Measurements from ENCODE around the gene ASCC3.

The ASCC3 gene

GRCh38 chr6:100574836-100575235, 306.3 kb downstream of the ASCC3 start:
- no peak overlapping the region for H3K9ac ChIP-seq (ENCODE audit: low read depth, low read length)
- no peak overlapping the region for H3K4me3 ChIP-seq (ENCODE audit: low read depth, low read length)
- H3K36me3 ChIP-seq (ENCODE audit: control insufficient read depth, insufficient read depth, low read length) = peaks cover 3% of the 10 kb centered on the region; the same call in 1 of the 2 replicates
- H3K9me3 ChIP-seq (ENCODE audit: control insufficient read depth, insufficient read depth, low read length) = no peaks in the 10 kb centered on the region
- no peaks in the 10 kb centered on the region for H3K4me1 ChIP-seq (ENCODE audit: control insufficient read depth, insufficient read depth, low read length)
- H3K27ac ChIP-seq (ENCODE audit: low read depth, low read length) = no peak overlapping the region
- H3K27me3 ChIP-seq (ENCODE audit: control insufficient read depth, insufficient read depth, low read length) = no peaks in the 10 kb centered on the region

- Histone ChIP-seq H3K36me3 (ENCODE audit: control insufficient read depth, insufficient read depth, low read length) (peaks cover 3% of the 10 kb centered on the region; the same call in 1 of the 2 replicates), H3K4me3 (ENCODE audit: low read depth, low read length) (no peak overlapping the region), H3K27me3 (ENCODE audit: control insufficient read depth, insufficient read depth, low read length) (no peaks in the 10 kb centered on the region)
These were observed 308.0 kb downstream of the ASCC3 start for GRCh38 chr6:100573166-100573565.

GRCh38 chr6:100568255-100568654, 312.9 kb downstream of the ASCC3 start:
- no peak overlapping the region for H3K4me3 ChIP-seq (ENCODE audit: low read depth, low read length)
- H3K36me3 ChIP-seq (ENCODE audit: control insufficient read depth, insufficient read depth, low read length) = peaks cover 3% of the 10 kb centered on the region; the same call in 1 of the 2 replicates
- H3K9ac ChIP-seq (ENCODE audit: low read depth, low read length) = no peak overlapping the region

More at GRCh38 chr6:100573166-100573565, 308.0 kb downstream of the ASCC3 start:
- Histone ChIP-seq H3K9me3 (ENCODE audit: control insufficient read depth, insufficient read depth, low read length) (no peaks in the 10 kb centered on the region), H3K9ac (ENCODE audit: low read depth, low read length) (no peak overlapping the region), H3K27ac (ENCODE audit: low read depth, low read length) (no peak overlapping the region), H3K4me1 (ENCODE audit: control insufficient read depth, insufficient read depth, low read length) (no peaks in the 10 kb centered on the region)

GRCh38 chr6:100566563-100566962, 314.6 kb downstream of the ASCC3 start:
- no peak overlapping the region for H3K27ac ChIP-seq (ENCODE audit: low read depth, low read length)
- H3K9ac ChIP-seq (ENCODE audit: low read depth, low read length) = no peak overlapping the region
- H3K4me3 ChIP-seq (ENCODE audit: low read depth, low read length) = no peak overlapping the region
- 0 out of 2 replicates have a peak, but pooled peaks cover 3% of the 10 kb centered on the region for H3K36me3 ChIP-seq (ENCODE audit: control insufficient read depth, insufficient read depth, low read length)
- H3K27me3 ChIP-seq (ENCODE audit: control insufficient read depth, insufficient read depth, low read length) = no peaks in the 10 kb centered on the region
- H3K9me3 ChIP-seq (ENCODE audit: control insufficient read depth, insufficient read depth, low read length) = no peaks in the 10 kb centered on the region
- H3K4me1 ChIP-seq (ENCODE audit: control insufficient read depth, insufficient read depth, low read length) = no peaks in the 10 kb centered on the region

More at GRCh38 chr6:100568255-100568654, 312.9 kb downstream of the ASCC3 start:
- no peaks in the 10 kb centered on the region for H3K27me3 ChIP-seq (ENCODE audit: control insufficient read depth, insufficient read depth, low read length)
- no peak overlapping the region for H3K27ac ChIP-seq (ENCODE audit: low read depth, low read length)
- no peaks in the 10 kb centered on the region for H3K9me3 ChIP-seq (ENCODE audit: control insufficient read depth, insufficient read depth, low read length)
- no peaks in the 10 kb centered on the region for H3K4me1 ChIP-seq (ENCODE audit: control insufficient read depth, insufficient read depth, low read length)

- Histone ChIP-seq H3K4me1 (ENCODE audit: control insufficient read depth, insufficient read depth, low read length) (no peaks in the 10 kb centered on the region), H3K9ac (ENCODE audit: low read depth, low read length) (no peak overlapping the region), H3K4me3 (ENCODE audit: low read depth, low read length) (no peak overlapping the region), H3K27me3 (ENCODE audit: control insufficient read depth, insufficient read depth, low read length) (no peaks in the 10 kb centered on the region), H3K27ac (ENCODE audit: low read depth, low read length) (no peak overlapping the region), H3K36me3 (ENCODE audit: control insufficient read depth, insufficient read depth, low read length) (no peaks in the 10 kb centered on the region), H3K9me3 (ENCODE audit: control insufficient read depth, insufficient read depth, low read length) (no peaks in the 10 kb centered on the region)
These were observed 315.6 kb downstream of the ASCC3 start for GRCh38 chr6:100565439-100566104.

- Histone ChIP-seq H3K4me1 (ENCODE audit: control insufficient read depth, insufficient read depth, low read length) (no peaks in the 10 kb centered on the region), H3K4me3 (ENCODE audit: low read depth, low read length) (no peak overlapping the region), H3K27me3 (ENCODE audit: control insufficient read depth, insufficient read depth, low read length) (no peaks in the 10 kb centered on the region), H3K9ac (ENCODE audit: low read depth, low read length) (no peak overlapping the region), H3K36me3 (ENCODE audit: control insufficient read depth, insufficient read depth, low read length) (no peaks in the 10 kb centered on the region), H3K27ac (ENCODE audit: low read depth, low read length) (no peak overlapping the region), H3K9me3 (ENCODE audit: control insufficient read depth, insufficient read depth, low read length) (no peaks in the 10 kb centered on the region)
These were observed 321.3 kb downstream of the ASCC3 start for GRCh38 chr6:100559859-100560258.

- no peak overlapping the region for H3K27ac ChIP-seq (ENCODE audit: low read depth, low read length)
- H3K36me3 ChIP-seq (ENCODE audit: control insufficient read depth, insufficient read depth, low read length) = no peaks in the 10 kb centered on the region
- H3K4me3 ChIP-seq (ENCODE audit: low read depth, low read length) = no peak overlapping the region
- H3K4me1 ChIP-seq (ENCODE audit: control insufficient read depth, insufficient read depth, low read length) = peaks cover 4% of the 10 kb centered on the region; the same call in 1 of the 2 replicates
- H3K27me3 ChIP-seq (ENCODE audit: control insufficient read depth, insufficient read depth, low read length) = no peaks in the 10 kb centered on the region
- H3K9me3 ChIP-seq (ENCODE audit: control insufficient read depth, insufficient read depth, low read length) = no peaks in the 10 kb centered on the region
- H3K9ac ChIP-seq (ENCODE audit: low read depth, low read length) = no peak overlapping the region
These were observed 326.9 kb downstream of the ASCC3 start for GRCh38 chr6:100554228-100554627.

GRCh38 chr6:100553243-100553642, 327.9 kb downstream of the ASCC3 start:
- Histone ChIP-seq H3K4me1 (ENCODE audit: control insufficient read depth, insufficient read depth, low read length) (peaks cover 4% of the 10 kb centered on the region; the same call in 1 of the 2 replicates), H3K27ac (ENCODE audit: low read depth, low read length) (no peak overlapping the region), H3K9me3 (ENCODE audit: control insufficient read depth, insufficient read depth, low read length) (no peaks in the 10 kb centered on the region), H3K4me3 (ENCODE audit: low read depth, low read length) (no peak overlapping the region), H3K9ac (ENCODE audit: low read depth, low read length) (no peak overlapping the region), H3K36me3 (ENCODE audit: control insufficient read depth, insufficient read depth, low read length) (no peaks in the 10 kb centered on the region), H3K27me3 (ENCODE audit: control insufficient read depth, insufficient read depth, low read length) (no peaks in the 10 kb centered on the region)

GRCh38 chr6:100549406-100550167, 331.5 kb downstream of the ASCC3 start:
- Histone ChIP-seq H3K9me3 (ENCODE audit: control insufficient read depth, insufficient read depth, low read length) (no peaks in the 10 kb centered on the region), H3K4me3 (ENCODE audit: low read depth, low read length) (no peak overlapping the region), H3K9ac (ENCODE audit: low read depth, low read length) (no peak overlapping the region), H3K27me3 (ENCODE audit: control insufficient read depth, insufficient read depth, low read length) (no peaks in the 10 kb centered on the region), H3K4me1 (ENCODE audit: control insufficient read depth, insufficient read depth, low read length) (peaks cover 4% of the 10 kb centered on the region; the same call in 1 of the 2 replicates), H3K27ac (ENCODE audit: low read depth, low read length) (no peak overlapping the region), H3K36me3 (ENCODE audit: control insufficient read depth, insufficient read depth, low read length) (no peaks in the 10 kb centered on the region)

GRCh38 chr6:100538086-100538485, 343.0 kb downstream of the ASCC3 start:
- H3K27ac ChIP-seq (ENCODE audit: low read depth, low read length) = no peak overlapping the region
- no peaks in the 10 kb centered on the region for H3K4me1 ChIP-seq (ENCODE audit: control insufficient read depth, insufficient read depth, low read length)
- no peaks in the 10 kb centered on the region for H3K9me3 ChIP-seq (ENCODE audit: control insufficient read depth, insufficient read depth, low read length)
- no peaks in the 10 kb centered on the region for H3K27me3 ChIP-seq (ENCODE audit: control insufficient read depth, insufficient read depth, low read length)
- H3K36me3 ChIP-seq (ENCODE audit: control insufficient read depth, insufficient read depth, low read length) = peaks cover 15% of the 10 kb centered on the region
- H3K9ac ChIP-seq (ENCODE audit: low read depth, low read length) = no peak overlapping the region
- H3K4me3 ChIP-seq (ENCODE audit: low read depth, low read length) = no peak overlapping the region

- H3K4me1 ChIP-seq (ENCODE audit: control insufficient read depth, insufficient read depth, low read length) = no peaks in the 10 kb centered on the region
- no peak overlapping the region for H3K27ac ChIP-seq (ENCODE audit: low read depth, low read length)
- H3K9me3 ChIP-seq (ENCODE audit: control insufficient read depth, insufficient read depth, low read length) = no peaks in the 10 kb centered on the region
- no peak overlapping the region for H3K4me3 ChIP-seq (ENCODE audit: low read depth, low read length)
- no peaks in the 10 kb centered on the region for H3K27me3 ChIP-seq (ENCODE audit: control insufficient read depth, insufficient read depth, low read length)
- no peak overlapping the region for H3K9ac ChIP-seq (ENCODE audit: low read depth, low read length)
- H3K36me3 ChIP-seq (ENCODE audit: control insufficient read depth, insufficient read depth, low read length) = peaks cover 11% of the 10 kb centered on the region
These were observed 362.5 kb downstream of the ASCC3 start for GRCh38 chr6:100518588-100518987.

All from HUES48 (cell line).